B cell (primary cell): Measurements from ENCODE around the gene FOXP4. TPM values are rescaled to one million over a fixed set of nuclear protein-coding genes. Genes with fewer than 3 reads are reported as not detected.

Source experiments
- ATAC-seq: fragments of 200-7000 bp; cut with Tn5 transposase; one replicate; pipeline ENCODE4 v1.10.0; 2021; ENCODE audit warnings: low read depth, mild to moderate bottlenecking, moderate number of reproducible peaks, moderate library complexity
- CTCF ChIA-PET: fragments of 350-600 bp; sonication (Branson Sonifier 250); formaldehyde crosslinking; loops from one replicate; lab custom pipeline; 2021; ENCODE audit warnings: antibody characterized with exemption, inconsistent platforms; lab: Charles Lee
- POLR2A ChIA-PET: fragments of 350-600 bp; sonication (Branson Sonifier 250); formaldehyde crosslinking; loops from one replicate; lab custom pipeline; 2021; ENCODE audit warnings: antibody characterized with exemption; lab: Charles Lee
- DNase-seq: peaks from one replicate; pipeline ENCODE4 v3.0.0; 2013
- H2AFZ ChIP-seq: 2 replicates; pipeline ENCODE4 v1.6.1; 2012; ENCODE audit warnings: mild to moderate bottlenecking, low read depth, low read length; ENCODE audit not compliant: insufficient read depth, poor library complexity, severe bottlenecking
- H3K27ac ChIP-seq, 2 donors: 1 replicate in 1 of 2; 2 replicates in 1 of 2; pipeline ENCODE4 v1.5.1; 2012 to 2013; ENCODE audit warnings: low read length in 2 of 2, mild to moderate bottlenecking in 2 of 2, moderate library complexity in 1 of 2
- H3K27me3 ChIP-seq, 4 experiments: fragments of 200-600 bp in 1 of 4; sonication (generic) in 1 of 4; replicated peaks in 1 of 4; 1 replicate in 2 of 4; 2 replicates in 2 of 4; pipeline versions ENCODE4 v1.6.1 to v1.7.0; 2013 to 2016; ENCODE audit warnings: low read length in 3 of 4, mild to moderate bottlenecking in 2 of 4, mixed read lengths in 1 of 4, moderate library complexity in 1 of 4; ENCODE audit not compliant: insufficient read depth in 4 of 4, control insufficient read depth in 3 of 4; ENCODE audit errors: control extremely low read depth in 1 of 4
- H3K36me3 ChIP-seq, 2 experiments: replicated peaks in 1 of 2; 1 replicate in 1 of 2; 2 replicates in 1 of 2; pipeline versions ENCODE4 v1.6.1 to v1.7.1; 2013; ENCODE audit warnings: low read length in 1 of 2; ENCODE audit not compliant: insufficient read depth in 2 of 2, control insufficient read depth in 1 of 2; ENCODE audit errors: control extremely low read depth in 1 of 2, extremely low read depth in 1 of 2
- H3K4me1 ChIP-seq, 2 donors: fragments of 200-600 bp in 1 of 2; sonication (generic) in 1 of 2; 1 replicate in 1 of 2; 2 replicates in 1 of 2; pipeline versions ENCODE4 v1.5.1 to v1.6.1; 2013 to 2017; ENCODE audit warnings: low read length in 2 of 2; ENCODE audit not compliant: control insufficient read depth in 2 of 2, insufficient read depth in 2 of 2
- H3K4me2 ChIP-seq: replicated peaks from 2 replicates; pipeline ENCODE3; 2012; ENCODE audit warnings: mild to moderate bottlenecking, low read depth, low read length; ENCODE audit not compliant: poor library complexity, severe bottlenecking
- H3K4me3 ChIP-seq, 5 experiments: fragments of 200-600 bp in 1 of 5; sonication (generic) in 1 of 5; 1 replicate in 3 of 5; 2 replicates in 2 of 5; pipeline versions ENCODE4 v1.5.1 to v1.7.0; 2011 to 2016; ENCODE audit warnings: low read length in 4 of 5, mild to moderate bottlenecking in 4 of 5, low read depth in 2 of 5, control low read depth in 1 of 5, moderate library complexity in 1 of 5; ENCODE audit not compliant: insufficient read depth in 1 of 5; ENCODE audit errors: control extremely low read depth in 1 of 5, extremely low read depth in 1 of 5
- H3K79me2 ChIP-seq: fragments of 200-600 bp; sonication (generic); one replicate; pipeline ENCODE4 v1.6.0; 2016; ENCODE audit warnings: low read length; ENCODE audit not compliant: control insufficient read depth, insufficient read depth
- H3K9ac ChIP-seq: fragments of 200-600 bp; sonication (generic); 2 replicates; pipeline ENCODE4 v1.6.1; 2017; ENCODE audit warnings: mild to moderate bottlenecking, low read length, moderate library complexity
- H3K9me3 ChIP-seq, 3 donors: one replicate each; pipeline versions ENCODE4 v1.6.1 to v1.7.1; 2013; ENCODE audit warnings: low read length in 2 of 3; ENCODE audit not compliant: control insufficient read depth in 2 of 3, insufficient read depth in 1 of 3; ENCODE audit errors: control extremely low read depth in 1 of 3
- H4K20me1 ChIP-seq: 2 replicates; pipeline ENCODE4 v1.6.0; 2012; ENCODE audit warnings: mild to moderate bottlenecking, low read length; ENCODE audit not compliant: insufficient read depth, control insufficient read depth, poor library complexity, severe bottlenecking
- H3K27ac Mint-ChIP-seq: one replicate; pipeline ENCODE4 v1.8.0; 2021; ENCODE audit warnings: mixed read lengths
- H3K27me3 Mint-ChIP-seq: one replicate; pipeline ENCODE4 v1.8.0; 2021; ENCODE audit warnings: mixed read lengths
- H3K4me1 Mint-ChIP-seq: one replicate; pipeline ENCODE4 v1.8.0; 2021; ENCODE audit warnings: mixed read lengths
- H3K4me3 Mint-ChIP-seq: one replicate; pipeline ENCODE4 v1.8.0; 2021; ENCODE audit warnings: mixed read lengths
- H3K9me3 Mint-ChIP-seq: one replicate; pipeline ENCODE4 v1.8.0; 2022; ENCODE audit warnings: mixed read lengths; ENCODE audit not compliant: insufficient read depth
- EZH2 ChIP-seq: IDR thresholded peaks from 2 replicates; pipeline ENCODE4 v1.6.1; 2012; ENCODE audit warnings: borderline replicate concordance, low read depth, mild to moderate bottlenecking, moderate library complexity, low read length; ENCODE audit not compliant: insufficient read depth, poor library complexity, severe bottlenecking
- WGBS: methylation state at CpG from one replicate; pipeline ENCODE4 v1.1.5; 2013; ENCODE audit warnings: missing lambda C conversion rate; ENCODE audit not compliant: insufficient coverage; 5-methylcytosine and 5-hydroxymethylcytosine counted together
- intact Hi-C: fragments of 100-400 bp; cut with micrococcal nuclease; formaldehyde crosslinking; loops from one replicate; pipeline ENCODE4 v1.10.0; 2022
- polyA plus RNA-seq: library from polyadenylated mRNA; depleted of rRNA; stranded (reverse); fragments of >200 nt; gene quantifications from 2 replicates; pipeline ENCODE4 v1.2.3, GENCODE V29; 2012
- total RNA-seq, 2 donors: library from RNA; stranded (reverse); fragments of 120-200 nt in 1 of 2; gene quantifications; 1 replicate in 1 of 2; 2 replicates in 1 of 2; pipeline versions ENCODE4 v1.2.3 to v1.2.4, GENCODE V29; 2013 to 2022
- TF ChIP-seq, protein P1 (sequence below): fragments of 200-600 bp; IDR thresholded peaks from one replicate; pipeline ENCODE4 v1.8.0; 2022; ENCODE audit warnings: antibody characterized with exemption, mild to moderate bottlenecking

FOXP4 gene
- total and polyA plus RNA-seq, 2 donors (not counting 1 experiment from before 2014, with no cell fraction given) = 17.0 to 38.7 TPM

DNA sequence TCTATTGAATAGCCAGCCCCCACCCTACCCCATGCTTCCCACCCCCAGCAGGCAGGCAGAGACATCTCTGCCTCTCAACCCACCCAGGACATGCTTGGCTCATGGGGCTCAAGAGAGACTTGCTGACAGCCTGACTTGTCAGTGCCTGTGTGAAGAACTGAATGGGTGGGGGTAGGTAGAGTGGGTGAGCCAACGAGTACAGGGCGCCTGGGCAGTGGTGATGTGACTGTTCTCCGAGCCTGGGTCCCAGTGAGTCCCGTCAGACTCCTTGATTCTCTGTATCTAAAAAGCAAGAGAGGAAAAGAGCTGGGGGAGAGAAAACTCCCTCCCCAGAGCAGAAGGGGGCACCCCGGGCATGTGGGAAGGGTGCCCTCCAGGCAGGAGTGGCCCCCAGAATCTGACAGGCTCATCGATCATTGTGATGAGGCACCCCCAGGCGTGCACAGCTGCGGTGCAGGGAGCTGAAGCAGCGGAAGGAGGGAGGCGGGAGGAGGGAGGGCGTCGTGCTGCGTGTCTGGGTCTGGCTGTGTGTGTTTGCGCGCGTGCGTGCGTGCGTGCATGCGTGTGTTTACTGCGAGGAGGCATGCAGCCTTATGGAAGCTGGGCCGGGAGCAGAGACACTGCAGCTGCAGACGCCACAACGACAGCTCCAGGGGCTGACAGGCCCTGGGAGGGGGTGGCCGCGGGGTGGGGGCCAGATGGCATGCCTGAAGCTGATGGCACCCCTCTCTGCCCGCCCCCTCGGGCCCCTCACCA, 40.2 kb downstream of the FOXP4 start:
- 96% methylated on average over 24 of the region's 28 CpGs for WGBS
- CTCF ChIA-PET = interaction anchor here (0.9 to 11.9 kb wide), 4 partner anchors 116 to 219 kb away, joined by 3 to 181 read pairs (median 3); no protein-coding TSS in a partner anchor
- H3K4me1 Mint-ChIP-seq = no peaks in the 10 kb centered on the region

More for the DNA sequence above, 40.2 kb downstream of the FOXP4 start:
- Histone ChIP-seq H3K36me3 (peaks cover 0 to 28% of the 10 kb centered on the region in 2 experiments), H2AFZ (no peak overlapping the region), H4K20me1 (peaks cover 4% of the 10 kb centered on the region), H3K4me3 (no peak overlapping the region), H3K27me3 (no peaks in the 10 kb centered on the region), H3K9ac (no peak overlapping the region), H3K27ac (no peak overlapping the region), H3K4me1 (no peaks in the 10 kb centered on the region), H3K4me2 (no peak overlapping the region), H3K9me3 (no peaks in the 10 kb centered on the region), H3K79me2 (no peaks in the 10 kb centered on the region)
- Mint-ChIP-seq H3K27me3 (no peaks in the 10 kb centered on the region), H3K9me3 (no peaks in the 10 kb centered on the region), H3K27ac (no peak overlapping the region), H3K4me3 (no peak overlapping the region)
- intact Hi-C loops = no loop called here
- TF ChIP-seq EZH2 = no peak
- TF ChIP-seq, protein P1, sequence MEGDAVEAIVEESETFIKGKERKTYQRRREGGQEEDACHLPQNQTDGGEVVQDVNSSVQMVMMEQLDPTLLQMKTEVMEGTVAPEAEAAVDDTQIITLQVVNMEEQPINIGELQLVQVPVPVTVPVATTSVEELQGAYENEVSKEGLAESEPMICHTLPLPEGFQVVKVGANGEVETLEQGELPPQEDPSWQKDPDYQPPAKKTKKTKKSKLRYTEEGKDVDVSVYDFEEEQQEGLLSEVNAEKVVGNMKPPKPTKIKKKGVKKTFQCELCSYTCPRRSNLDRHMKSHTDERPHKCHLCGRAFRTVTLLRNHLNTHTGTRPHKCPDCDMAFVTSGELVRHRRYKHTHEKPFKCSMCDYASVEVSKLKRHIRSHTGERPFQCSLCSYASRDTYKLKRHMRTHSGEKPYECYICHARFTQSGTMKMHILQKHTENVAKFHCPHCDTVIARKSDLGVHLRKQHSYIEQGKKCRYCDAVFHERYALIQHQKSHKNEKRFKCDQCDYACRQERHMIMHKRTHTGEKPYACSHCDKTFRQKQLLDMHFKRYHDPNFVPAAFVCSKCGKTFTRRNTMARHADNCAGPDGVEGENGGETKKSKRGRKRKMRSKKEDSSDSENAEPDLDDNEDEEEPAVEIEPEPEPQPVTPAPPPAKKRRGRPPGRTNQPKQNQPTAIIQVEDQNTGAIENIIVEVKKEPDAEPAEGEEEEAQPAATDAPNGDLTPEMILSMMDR = no peak
- DNase-seq = no peak
- POLR2A ChIA-PET = no interaction called here
- ATAC-seq = no peak
